Hematopoietic multipotent progenitor cell treated with erythropoietin and hydrocortisone succinate and interleukin-3 and kit ligand, for 6 days (in vitro differentiated cells): ENCODE data around the gene UCHL5.
"Not testable (repeated sequence)": the region's sequence is repeated elsewhere in the genome, so short reads cannot be mapped to it uniquely, and the experiment has no call there.

ENCODE experiments used
- DNase-seq: peaks from one replicate; pipeline ENCODE4 v3.0.0-alpha.2; 2015

The UCHL5 gene

DNA sequence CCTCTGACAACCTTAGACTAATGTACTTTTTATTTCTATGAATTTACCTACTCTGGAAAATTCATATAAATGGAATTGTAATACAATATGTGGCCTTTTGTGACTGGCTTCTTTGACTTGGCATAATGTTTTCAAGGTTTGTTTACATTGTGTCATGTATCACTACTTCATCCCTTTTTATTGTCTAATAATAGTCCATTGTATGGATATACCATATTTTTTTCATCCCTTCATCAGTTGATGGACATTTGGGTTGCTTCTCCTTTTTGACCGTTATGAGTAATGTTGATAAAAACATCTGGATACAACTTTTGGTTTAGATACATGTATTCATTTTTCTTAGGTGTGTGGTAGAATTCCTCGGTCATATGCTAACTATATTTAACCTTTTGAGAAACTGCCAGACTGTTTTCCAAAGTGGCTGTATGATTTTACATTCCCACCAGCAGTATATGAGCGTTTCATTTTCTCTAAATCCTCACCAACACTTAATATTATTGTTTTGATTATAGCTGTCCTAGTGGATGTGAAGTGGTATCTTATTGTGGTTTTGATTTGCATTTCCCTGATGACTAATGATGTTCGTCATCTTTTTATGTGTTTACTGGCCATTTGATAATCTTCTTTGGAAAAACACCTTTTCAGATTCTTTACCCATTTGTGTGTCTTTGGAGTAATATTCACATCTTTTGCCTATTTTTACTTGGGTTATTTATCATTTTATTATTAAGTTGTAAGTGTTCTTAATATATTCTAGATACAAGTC lies 3.7 kb upstream of the UCHL5 start:
- DNase-seq: no peak

DNA sequence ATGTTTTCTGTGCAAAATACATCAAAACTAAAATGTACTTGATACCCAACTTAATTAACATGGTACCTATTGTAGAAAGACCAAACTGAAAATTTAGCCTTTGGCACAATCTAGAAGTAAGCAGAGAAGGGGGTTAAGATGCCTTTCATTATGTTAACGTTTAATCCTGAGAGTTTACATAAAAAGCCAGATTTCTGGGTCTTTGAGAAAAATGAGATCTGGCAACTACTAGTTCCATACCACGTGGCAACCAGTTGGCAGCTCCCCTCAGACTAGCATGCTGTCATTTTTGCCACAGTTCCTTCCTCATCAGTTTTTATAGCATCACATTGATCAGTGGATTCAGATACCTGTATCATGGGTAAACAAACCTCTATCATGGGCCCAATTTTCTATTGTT lies 1.8 kb upstream of the UCHL5 start:
- peak; percentile 75 for DNase-seq

DNA sequence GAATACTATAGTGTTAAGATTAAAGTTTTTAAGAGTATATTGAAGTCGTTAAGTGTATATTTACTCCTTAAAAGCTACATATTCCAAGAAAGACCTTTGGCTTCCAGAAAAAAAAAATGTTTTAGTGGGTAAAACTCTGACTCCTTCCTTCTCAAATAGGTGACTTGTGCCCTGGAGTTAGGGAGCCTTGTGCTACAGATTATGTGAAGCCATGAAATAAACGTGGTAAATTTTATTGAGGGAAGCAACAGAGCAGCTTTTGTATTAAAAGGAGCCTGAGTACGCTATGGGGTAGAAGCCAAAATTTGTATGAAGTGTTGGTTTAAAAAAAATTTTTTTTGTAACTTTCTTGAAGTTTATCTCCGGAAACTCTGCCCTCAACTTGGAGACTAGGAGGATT lies 1.2 kb upstream of the UCHL5 start:
- peak; percentile 34 for DNase-seq

DNA sequence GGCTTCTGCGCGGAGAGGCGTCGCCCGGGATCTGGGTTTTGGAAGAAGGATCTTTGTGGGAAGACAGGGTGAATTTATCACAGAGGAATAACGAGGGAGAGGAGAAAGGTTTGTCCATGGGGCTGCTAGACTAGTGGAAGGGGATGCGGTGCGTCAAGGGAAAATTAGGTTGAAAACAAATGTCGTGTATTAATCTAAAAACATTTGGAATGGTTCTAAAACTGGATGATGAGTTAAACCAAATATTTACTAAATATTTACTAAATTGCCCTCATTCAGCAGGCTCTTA lies 899 bp upstream of the UCHL5 start:
- no peak for DNase-seq

DNA sequence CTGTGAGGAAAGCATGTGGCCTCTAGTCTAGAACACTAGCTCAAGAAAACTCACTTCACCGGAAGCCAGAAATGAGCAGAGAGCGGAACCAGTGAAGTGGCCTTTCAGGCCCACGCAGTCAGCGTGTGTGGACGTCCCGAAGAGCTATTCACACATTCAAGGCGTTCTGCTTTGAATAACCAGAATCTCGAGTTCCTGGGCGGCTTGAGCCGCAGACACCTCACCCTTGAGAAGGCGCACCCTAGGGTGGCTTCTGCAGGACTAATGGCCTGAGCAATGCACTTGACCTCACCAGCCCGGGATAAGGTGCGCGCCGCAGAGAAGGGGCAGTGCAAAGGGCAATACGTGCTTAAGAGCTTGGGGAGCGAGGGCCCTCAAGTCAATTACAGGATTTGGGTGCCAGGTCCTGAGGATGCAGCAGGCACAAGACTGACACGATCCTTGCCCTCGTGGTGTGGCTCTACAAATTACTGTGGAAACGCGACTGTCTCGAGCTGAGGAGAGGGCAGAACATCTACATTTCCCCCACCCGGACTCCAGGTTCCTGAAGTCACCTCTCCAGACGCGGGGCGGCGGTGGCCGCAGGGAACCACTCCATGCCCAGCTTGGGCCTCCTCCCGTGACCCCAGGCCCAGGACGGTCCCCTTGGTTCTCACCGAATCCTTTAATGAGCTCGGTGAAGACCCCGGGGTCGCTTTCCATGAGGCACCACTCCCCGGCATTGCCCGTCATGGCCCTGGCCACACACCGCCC lies 455 bp downstream of the UCHL5 start:
- peak; percentile 85 for DNase-seq

DNA sequence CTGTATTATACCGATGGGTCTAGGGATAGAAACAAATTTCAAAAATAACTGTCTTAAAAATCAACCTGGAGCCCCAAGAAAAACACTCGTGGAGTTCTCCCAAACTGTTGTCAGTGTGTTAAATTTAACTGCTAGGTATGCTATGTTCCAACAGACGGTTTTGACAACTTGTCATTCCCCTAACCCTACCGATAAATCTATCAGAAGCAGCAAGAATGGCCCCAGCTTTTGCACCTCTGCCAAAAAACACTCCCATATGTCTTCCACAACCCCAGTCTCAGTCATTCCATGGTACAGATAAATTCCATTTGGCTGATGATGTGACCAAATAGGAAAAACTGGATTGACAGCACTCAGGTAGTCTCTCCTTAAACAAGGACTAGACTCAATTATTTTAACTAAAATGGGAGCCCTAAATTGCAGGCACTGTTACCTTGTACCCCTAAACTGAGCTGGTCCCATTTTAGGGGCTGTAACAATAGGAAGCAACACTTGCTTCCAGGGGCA lies 4.9 kb downstream of the UCHL5 start:
- DNase-seq: no peak

DNA sequence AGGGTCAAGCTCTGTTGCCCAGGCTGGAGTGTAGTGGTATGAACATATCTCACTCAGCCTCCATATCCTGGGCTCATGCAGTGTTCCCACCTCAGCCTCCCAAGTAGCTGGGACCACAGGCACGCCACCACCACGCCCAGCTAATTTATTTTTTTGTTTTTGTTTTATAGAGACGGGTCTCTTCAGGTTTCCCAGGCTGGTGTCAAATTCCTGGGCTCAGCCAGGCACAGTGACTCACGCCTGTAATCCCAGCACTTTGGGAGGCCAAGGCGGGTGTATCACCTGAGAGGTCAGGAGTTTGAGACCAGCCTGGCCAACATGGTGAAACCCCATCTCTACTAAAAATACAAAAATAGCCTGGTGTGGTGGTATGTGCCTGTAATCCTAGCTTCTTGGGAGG lies 10.2 kb downstream of the UCHL5 start:
- DNase-seq: not testable (repeated sequence)

DNA sequence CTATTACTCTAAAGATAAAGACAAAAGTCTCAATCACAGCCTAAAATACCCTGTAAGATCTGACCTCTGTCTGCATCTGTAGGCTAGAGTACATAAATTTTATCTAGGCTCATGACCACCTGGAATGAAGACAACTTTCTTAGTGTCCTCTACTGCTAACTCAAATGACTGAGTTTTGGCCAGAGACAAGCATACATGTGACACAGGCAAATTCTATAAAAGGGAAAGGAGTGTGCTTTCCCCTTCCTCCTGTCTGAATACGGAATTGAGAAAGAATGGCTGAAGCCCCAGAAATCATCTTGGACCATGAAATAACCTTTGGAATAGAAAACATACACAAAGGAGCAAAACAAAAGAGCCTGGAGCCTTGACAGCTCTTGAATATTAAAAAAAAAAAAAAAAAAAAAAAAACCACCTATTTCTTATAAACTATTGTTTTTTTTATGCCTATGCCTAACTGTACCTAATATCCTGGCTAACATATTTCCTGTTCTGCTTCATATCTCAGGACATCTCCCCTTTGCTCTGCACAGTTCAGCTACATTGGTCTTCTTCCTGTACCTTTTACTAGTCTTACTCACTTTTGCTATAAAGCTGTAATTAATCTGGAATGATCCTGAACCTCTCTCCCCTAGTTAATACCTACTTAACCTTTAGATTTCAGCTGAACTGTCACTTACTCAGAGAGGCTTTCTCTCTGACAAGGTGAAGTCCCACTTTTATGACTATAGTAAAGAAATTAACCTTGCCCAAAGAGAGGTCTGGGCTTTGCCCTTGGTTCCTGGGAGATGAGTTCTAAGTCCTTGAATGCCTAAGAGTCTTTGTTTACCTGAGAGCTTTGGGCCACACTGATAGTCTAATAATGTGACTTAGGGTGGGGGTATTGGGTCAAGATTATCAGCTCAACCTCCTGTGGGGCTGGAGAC lies 16.1 kb downstream of the UCHL5 start:
- no peak for DNase-seq

DNA sequence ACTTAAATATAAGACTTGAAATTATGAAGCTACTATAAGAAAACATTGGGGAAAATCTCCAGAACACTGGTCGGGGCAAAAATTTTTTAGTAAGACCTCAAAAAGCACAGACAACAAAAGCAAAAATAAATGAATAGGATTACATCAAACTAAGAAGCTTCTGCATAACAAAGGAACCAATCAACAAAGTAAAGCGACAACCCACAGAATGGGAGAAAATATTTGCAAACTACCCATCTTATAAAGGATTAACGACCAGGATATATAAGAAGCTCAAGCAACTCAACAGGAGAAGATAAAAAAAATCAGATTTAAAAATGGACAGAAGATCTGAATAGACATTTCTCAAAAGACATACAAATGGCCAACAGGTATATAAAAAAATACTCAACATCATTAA lies 19.1 kb downstream of the UCHL5 start:
- no peak for DNase-seq

DNA sequence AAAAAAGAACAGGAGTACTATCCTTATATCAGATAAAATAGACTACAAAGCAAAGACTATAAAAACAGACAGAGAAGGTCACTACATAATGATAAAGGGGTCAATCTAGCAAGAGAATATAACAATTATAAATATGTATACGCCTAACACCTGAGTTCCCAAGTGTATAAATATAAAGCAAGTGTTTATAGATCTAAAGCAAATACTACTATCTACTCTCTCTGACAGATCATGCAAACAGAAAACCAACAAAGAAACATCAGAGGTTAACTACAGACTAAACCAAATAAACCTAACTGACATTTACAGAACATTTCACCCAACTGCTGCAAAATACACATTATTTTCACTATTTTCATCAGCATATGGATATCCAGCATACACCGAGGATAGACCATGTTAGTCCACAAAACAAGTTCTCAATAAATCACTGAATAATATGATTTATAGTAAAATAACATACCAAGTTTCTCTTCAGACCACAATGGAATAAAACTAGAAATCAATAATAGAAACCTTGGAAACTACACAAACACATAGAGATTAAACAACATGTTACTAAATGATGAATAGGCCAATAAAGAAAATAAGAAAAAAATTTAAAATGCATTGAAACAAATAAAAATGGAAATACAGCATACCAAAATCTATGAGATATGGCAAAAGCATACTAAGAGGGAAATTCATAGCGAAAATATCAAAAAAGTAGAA lies 22.7 kb downstream of the UCHL5 start:
- no peak for DNase-seq

DNA sequence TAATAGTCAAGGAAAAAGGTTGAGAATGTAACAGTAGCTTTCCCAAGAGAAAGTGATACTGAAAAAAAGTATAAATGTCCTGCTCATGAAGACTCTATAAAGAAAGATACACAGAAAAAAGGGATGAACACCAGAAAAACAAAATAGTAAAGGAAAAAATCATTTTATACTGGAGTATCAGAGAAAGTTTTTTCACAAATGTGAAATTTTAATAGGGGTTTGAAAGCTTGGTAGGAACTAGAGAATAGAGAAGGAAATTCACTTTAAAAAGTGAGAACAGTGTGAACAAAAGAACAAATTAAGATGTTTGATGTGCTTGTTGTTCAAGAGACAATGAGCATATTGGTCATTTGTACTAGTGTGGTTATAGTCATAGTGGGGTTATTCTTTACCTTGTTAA lies 25.6 kb downstream of the UCHL5 start:
- DNase-seq: no peak

DNA sequence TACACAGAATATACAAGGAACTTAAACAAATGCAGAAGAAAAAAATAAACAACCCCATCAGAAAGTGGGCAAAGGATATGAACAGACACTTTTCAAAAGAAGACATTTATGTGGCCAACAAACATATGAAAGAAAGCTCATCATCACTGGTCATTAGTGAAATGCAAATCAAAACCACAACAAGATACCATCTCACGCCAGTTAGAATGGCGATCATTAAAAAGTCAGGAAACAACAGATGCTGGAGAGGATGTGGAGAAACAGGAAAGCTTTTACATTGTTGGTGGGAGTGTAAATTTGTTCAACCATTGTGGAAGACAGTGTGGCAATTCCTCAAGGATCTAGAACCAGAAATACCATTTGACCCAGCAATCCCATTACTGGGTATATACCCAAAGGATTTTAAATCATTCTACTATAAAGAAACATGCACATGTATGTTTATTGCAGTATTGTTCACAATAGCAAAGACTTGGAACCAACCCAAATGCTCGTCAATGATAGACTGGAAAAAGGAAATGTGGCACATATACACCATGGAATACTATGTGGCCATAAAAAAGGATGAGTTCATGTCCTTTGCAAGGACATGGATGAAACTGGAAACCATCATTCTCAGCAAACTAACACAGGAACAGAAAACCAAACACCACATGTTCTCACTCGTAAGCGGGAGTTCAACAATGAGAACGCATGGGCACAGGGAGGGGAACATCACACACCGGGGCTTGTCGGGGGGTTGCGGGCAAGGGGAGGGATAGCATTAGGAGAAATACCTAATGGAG lies 26.3 kb downstream of the UCHL5 start:
- DNase-seq: not testable (repeated sequence)

DNA sequence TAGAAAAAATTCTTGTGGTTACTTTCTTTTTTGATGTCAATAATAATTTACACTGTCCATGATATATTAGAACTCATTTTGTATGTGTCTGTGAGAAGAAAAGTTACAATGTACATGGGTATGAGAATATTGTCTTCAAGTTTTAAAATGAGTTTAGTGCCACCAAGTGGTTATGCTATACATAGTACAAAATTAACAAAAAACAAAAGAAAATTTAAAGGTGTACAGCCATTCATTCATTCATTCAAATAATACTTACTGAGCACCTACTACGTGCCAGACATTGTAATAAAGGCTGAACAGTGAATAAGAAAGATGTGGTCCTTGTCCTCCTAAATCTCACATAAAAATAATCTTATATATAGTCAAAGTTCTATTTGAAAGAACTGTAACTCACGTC lies 27.7 kb downstream of the UCHL5 start:
- peak; percentile 48 for DNase-seq

DNA sequence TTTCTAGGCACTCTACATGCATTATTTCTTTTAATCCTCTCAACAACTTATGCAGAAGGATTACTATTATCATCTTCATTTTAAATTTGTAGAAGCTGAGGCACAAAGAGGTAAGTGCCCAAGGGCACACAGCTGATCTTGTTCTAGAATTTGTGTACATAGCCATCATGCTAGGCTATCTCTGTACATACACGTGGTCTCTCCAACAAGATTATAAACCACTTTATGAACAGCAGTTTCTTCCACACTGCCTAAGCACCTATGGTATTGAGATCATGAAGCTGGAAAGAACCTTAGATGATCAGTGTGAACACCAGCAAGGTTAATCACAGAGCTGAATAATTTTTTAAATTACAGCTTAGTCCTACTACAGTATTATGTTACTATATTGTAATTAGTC lies 28.9 kb downstream of the UCHL5 start:
- peak; percentile 44 for DNase-seq

DNA sequence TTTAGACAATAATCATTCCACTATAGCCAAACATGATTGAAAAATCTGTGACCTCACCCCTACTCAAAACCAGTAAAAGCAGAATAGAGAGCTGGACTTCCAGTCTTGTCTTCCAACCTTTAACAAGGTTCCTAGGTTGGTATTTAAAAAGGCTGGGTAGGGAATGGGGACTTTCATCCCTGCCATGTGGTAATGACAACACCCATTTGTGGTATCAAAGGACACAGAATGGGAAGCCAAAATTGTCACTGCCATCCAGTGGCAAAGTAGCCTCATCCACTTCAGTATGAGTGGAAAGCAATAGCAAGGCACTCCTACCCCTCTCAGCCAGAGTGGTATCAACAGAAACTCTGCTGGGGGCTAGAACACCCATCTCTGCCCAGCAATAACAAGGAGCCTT lies 33.9 kb downstream of the UCHL5 start:
- DNase-seq: no peak

DNA sequence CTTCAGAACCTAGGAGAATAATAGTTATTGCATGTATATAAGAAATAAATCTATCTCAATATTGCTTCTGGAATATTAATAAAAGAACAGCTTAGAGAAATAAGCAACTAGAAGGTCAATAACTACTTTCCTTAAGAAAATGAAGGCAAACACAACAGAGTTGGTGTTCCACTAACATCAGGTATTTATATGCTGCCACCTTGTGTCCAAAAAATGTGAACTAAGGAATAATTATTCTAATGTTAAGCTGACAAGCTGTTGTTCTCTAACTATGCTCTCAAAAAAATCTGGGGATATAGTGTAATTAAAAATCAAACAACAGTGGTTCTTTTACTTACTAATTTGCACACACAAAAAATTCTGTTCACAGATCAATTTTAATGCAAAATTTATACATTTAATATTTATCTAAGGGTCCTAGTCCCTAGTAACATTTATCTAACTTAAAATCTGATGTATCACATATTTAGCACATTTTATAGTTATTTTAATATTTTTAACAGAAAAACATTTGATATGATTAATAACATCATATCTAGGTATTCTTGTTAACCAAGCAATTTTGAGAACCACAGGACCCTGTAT lies 39.6 kb downstream of the UCHL5 start:
- peak; percentile 79 for DNase-seq

DNA sequence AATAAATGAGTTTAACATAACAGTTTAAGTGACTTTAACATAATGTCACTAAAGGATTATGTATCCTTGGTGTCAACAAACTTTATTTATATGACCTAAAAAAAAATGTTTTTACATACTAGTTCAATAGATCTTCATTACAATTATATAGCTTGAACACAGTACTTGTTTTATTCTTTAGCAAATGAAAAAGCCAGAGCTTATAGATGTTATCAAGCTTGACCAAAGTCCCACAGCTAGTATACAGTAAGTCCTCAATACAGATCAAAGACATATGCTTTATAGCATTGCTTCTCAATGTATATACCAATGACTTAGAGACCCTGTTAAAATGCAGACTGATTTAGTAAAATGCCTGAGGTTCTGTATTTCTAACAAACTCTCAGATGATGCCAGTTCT lies 42.4 kb downstream of the UCHL5 start:
- no peak for DNase-seq

DNA sequence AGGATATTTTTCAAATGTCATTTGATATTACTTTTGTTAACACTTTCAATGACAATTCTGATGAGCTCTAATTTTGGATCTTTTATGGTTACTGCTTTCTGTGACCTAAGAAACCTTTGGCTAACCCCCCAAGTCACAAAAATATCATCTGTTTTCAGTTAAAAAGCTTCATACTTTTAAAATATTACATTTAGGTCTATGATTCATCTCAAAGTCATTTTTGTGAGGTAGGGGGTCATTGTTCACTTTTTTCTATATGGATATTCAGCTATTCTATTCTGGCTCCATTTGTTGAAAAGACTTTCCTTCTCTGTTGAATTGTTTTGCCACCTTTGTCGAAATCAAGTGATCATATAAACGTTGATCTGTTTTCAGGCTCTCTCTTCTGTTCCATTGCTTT lies 44.8 kb downstream of the UCHL5 start:
- DNase-seq: no peak

DNA sequence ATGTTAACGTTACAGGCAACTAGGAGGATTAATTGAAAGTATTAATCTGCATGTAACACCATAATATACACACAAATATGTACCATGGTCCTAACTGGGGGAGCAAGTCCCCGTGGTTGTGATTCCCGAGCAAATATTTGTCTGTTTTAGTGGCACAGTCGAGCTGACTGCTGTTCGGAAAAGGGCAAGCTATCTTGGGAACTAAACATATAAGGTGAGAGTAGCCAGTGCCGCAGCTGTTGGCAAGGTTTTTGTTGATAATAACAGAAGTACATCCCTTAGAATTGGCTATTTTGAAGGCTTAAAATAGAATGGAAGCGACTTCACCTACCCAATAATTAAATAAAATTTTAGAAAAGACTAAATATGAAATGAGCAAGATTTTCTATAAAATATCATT lies 45.5 kb downstream of the UCHL5 start:
- no peak for DNase-seq

DNA sequence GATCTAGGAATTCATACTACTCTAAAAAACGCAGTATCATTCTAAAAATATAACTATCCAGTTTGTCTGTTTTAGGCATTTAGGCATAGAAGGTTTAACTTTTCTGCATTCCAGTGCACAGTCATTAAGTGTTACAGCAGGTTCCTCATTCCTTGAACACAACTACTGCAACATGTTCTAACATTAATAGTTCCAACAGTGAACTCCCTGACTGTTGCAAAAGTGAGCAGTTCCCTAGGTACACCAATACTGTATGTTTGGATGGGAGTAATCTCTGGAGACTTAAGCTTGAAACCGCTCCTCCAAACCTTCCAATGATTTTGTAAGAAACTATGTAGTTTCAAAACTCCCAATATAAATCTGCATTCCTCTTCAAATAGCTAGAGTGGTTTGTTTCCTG lies 46.2 kb downstream of the UCHL5 start:
- DNase-seq: no peak

DNA sequence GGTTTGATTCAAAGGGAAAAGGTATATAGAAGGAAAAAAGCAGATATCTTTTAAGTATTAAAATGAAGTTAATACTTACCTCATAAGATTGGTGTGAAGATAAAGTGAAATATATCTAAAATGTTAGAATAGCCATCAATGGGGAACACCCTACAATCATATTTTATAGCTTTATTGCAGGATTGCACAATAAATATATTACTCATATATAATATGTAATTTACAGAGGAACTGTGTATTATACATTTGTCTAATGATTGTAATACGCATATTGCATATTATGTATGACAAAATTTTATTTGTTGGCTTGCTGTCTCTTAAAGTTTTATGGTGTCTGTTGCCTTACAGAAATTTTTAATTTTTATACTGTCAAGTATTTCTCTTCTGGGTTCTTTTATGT lies 47.8 kb downstream of the UCHL5 start:
- DNase-seq: no peak

DNA sequence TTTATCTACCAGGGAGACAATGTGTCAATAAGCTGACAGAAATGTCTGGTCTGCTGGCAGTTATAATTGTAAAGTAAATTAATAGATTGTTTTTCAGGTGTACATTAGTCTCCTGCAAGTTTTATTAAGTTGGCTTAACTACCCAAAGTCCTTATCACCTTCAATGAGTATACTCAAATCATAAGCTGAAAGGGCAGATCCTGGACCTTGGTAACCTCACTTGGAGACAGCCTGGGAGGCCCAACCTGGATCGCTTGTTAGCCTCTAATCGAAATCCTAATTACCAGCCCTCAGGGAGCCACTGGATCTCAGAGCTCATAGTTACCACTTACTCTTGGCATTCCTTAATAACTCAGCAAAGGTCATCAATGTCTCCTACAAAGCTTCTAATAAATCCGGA lies 49.7 kb downstream of the UCHL5 start:
- DNase-seq: no peak
